ENCODE measurements around the gene ACAD9.

GRCh38 chr3:128910006-128910405, 30.6 kb downstream of the ACAD9 start:
- TF ChIP-seq EZH2 (IDR thresholded peaks at IDR 0.05; ENCODE audit: insufficient read depth, low read length) = no peak
- no peak for TF ChIP-seq CTCF (IDR thresholded peaks at IDR 0.05; ENCODE audit: insufficient read depth, low read depth, low read length)
